K562 (cell line): ENCODE data around the gene RRAS. TPM values are rescaled to one million over a fixed set of nuclear protein-coding genes. Genes with fewer than 3 reads are reported as not detected.
A peak's percentile ranks its signal among the peaks of the same experiment; 100 is the strongest.

Source experiments
- CBX2 ChIP-seq: fragments of 200-600 bp; sonication (generic); IDR thresholded peaks from one replicate; pipeline ENCODE4 v1.6.1; 2012; ENCODE audit warnings: mild to moderate bottlenecking, low read length, inconsistent platforms; ENCODE audit not compliant: insufficient read depth, poor library complexity, severe bottlenecking
- CC2D1A ChIP-seq: fragments of 450-650 bp; IDR thresholded peaks from 2 replicates; pipeline ENCODE4 v1.6.1; 2017; ENCODE audit warnings: mild to moderate bottlenecking
- EGR1 ChIP-seq: fragments of 450-650 bp; conservative IDR thresholded peaks from 2 replicates; pipeline ENCODE4 v1.6.1; 2017; ENCODE audit warnings: mild to moderate bottlenecking
- GATAD2A ChIP-seq: fragments of 450-650 bp; IDR thresholded peaks from 2 replicates; pipeline ENCODE4 v1.6.1; 2017
- HLTF ChIP-seq: fragments of 450-650 bp; IDR thresholded peaks from 2 replicates; pipeline ENCODE4 v1.6.1; 2016
- KDM4B ChIP-seq, 2 experiments: fragments of 450-650 bp in 1 of 2; sonication (generic) in 1 of 2; IDR thresholded peaks; 2 replicates each; pipeline ENCODE4 v1.6.1; 2016 to 2017; ENCODE audit warnings: borderline replicate concordance in 2 of 2, antibody characterized with exemption in 1 of 2, low read depth in 1 of 2, mild to moderate bottlenecking in 1 of 2
- L3MBTL2 ChIP-seq: fragments of 450-650 bp; IDR thresholded peaks from 2 replicates; pipeline ENCODE4 v1.6.1; 2016; ENCODE audit warnings: mild to moderate bottlenecking, moderate library complexity
- LEF1 ChIP-seq: fragments of 450-650 bp; IDR thresholded peaks from 2 replicates; pipeline ENCODE4 v1.6.1; 2016; ENCODE audit warnings: mild to moderate bottlenecking
- NR2F6 ChIP-seq: fragments of 450-650 bp; formaldehyde crosslinking; IDR thresholded peaks from 2 replicates; pipeline ENCODE4 v1.4.0; 2020; ENCODE audit warnings: mild to moderate bottlenecking
- POLR2AphosphoS2 ChIP-seq: IDR thresholded peaks from 2 replicates; pipeline ENCODE4 v1.6.1; 2012; ENCODE audit warnings: low read length, improper control_type of control experiment
- POLR2G ChIP-seq: fragments of 200-400 bp; formaldehyde crosslinking; IDR thresholded peaks from 2 replicates; pipeline ENCODE4 v1.6.1; 2017; ENCODE audit warnings: low read depth, mild to moderate bottlenecking, antibody characterized with exemption, low read length, moderate library complexity
- RBFOX2 ChIP-seq: fragments of 200-400 bp; formaldehyde crosslinking; IDR thresholded peaks from 2 replicates; pipeline ENCODE4 v1.6.1; 2017; ENCODE audit warnings: low read depth, mild to moderate bottlenecking, low read length, moderate library complexity
- SLC30A9 ChIP-seq: fragments of 250-450 bp; sonication (Bioruptor Pico); IDR thresholded peaks from 2 replicates; pipeline ENCODE4 v1.8.0; 2022; ENCODE audit warnings: mild to moderate bottlenecking, moderate library complexity
- SOX6 ChIP-seq: fragments of 450-650 bp; IDR thresholded peaks from 2 replicates; pipeline ENCODE4 v1.6.1; 2014; ENCODE audit warnings: mild to moderate bottlenecking
- ZBTB7A ChIP-seq: IDR thresholded peaks from 2 replicates; pipeline ENCODE4 v1.6.1; 2011; ENCODE audit warnings: low read depth, mild to moderate bottlenecking, low read length, moderate library complexity, borderline replicate concordance; ENCODE audit not compliant: control insufficient read depth
- polyA plus RNA-seq, 8 experiments: library from polyadenylated mRNA; depleted of rRNA in 4 of 8; stranded (reverse) in 5 of 8; unstranded in 3 of 8; fragments of >200 nt; fragmentation: Nextera tagmentation in 2 of 8; fragmentation: Illumina TruSeq in 1 of 8; extraction: Ambion mirVana in 2 of 8; extraction: Trizol in 1 of 8; gene quantifications; 2 replicates each; pipeline versions ENCODE4 v1.2.1 to v1.2.3, GENCODE V29; 2011 to 2014; ENCODE audit warnings: inconsistent platforms in 1 of 8, missing spikeins in 1 of 8
- total RNA-seq, 7 experiments: library from RNA; depleted of rRNA in 6 of 7; stranded (reverse); fragments of >200 nt in 6 of 7; fragmentation: Illumina TruSeq in 2 of 7; extraction: Trizol in 2 of 7; gene quantifications; 2 replicates each; pipeline versions ENCODE4 v1.2.1 to v1.2.3, GENCODE V29; 2011 to 2021; ENCODE audit warnings: low replicate concordance in 1 of 7
- TF ChIP-seq, protein P1 (sequence below): fragments of 250-450 bp; sonication (Bioruptor Pico); IDR thresholded peaks from 2 replicates; pipeline ENCODE4 v1.8.0; 2021; ENCODE audit warnings: moderate library complexity, mild to moderate bottlenecking, inconsistent platforms
- TF ChIP-seq, protein P2 (sequence below): fragments of 450-650 bp; IDR thresholded peaks from 2 replicates; pipeline ENCODE4 v1.6.1; 2016; ENCODE audit warnings: borderline replicate concordance
- TF ChIP-seq, protein P3 (sequence below): fragments of 450-650 bp; formaldehyde crosslinking; IDR thresholded peaks from 2 replicates; pipeline ENCODE4 v1.4.0; 2022; ENCODE audit warnings: mild to moderate bottlenecking, moderate library complexity
- TF ChIP-seq, protein P4 (sequence below): sonication (generic); formaldehyde crosslinking; IDR thresholded peaks from 2 replicates; pipeline ENCODE4 v1.8.0; 2022; ENCODE audit warnings: missing genetic modification reagents, mild to moderate bottlenecking, moderate library complexity, borderline replicate concordance
- TF ChIP-seq, protein P5 (sequence below), 2 experiments: fragments of 450-650 bp; IDR thresholded peaks; 2 replicates each; pipeline ENCODE4 v1.6.1; 2018; ENCODE audit warnings: mild to moderate bottlenecking in 2 of 2, low read depth in 1 of 2; ENCODE audit not compliant: partially characterized antibody in 2 of 2

RRAS gene
- total and polyA plus RNA-seq, 9 of the 15 experiments (the other 6 are each of a cell fraction or from before 2014, with no cell fraction given), result 0.70 to 17.3 (median 8.2) TPM

DNA sequence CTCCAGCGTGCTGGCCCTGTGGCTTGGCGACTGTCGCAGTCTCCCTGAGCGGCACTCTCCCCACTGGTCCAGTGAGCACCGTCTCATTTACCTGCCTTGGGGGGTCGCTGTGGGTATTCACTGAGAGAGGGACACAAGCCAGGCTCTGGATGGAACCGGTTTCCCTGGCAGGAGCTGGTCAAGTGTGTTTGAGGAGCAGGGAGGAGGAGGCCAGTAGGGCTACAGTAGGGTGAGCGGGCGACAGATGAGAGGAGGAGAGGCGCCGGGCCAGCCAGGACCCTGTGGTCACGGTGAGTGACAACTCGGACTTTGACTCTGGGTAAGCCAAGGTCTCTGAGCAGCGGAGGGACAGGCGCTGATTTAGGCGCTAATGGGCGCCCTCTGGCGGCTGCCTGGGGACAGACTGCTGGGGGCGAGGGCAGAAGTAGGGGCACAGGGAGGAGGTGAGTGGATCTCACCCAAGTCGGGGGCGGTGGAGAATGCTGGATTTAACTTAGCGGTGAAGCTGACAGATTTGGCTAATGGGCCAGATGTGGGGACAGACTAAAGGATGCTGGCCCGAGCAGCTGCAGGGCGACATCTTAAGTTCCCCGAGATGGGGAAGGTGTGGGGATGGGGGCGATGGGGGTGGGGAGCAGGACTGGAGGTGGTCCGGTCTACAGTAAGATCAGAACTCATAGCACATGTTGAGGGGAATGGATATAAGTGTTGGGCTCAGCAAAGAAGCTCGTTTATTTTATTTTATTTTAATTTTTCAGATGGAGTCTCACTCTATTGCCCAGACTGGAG, 32.4 kb upstream of the RRAS start (continued):
- peak; percentile 46; the same call in 1 of the 2 replicates for TF ChIP-seq EGR1
- TF ChIP-seq SLC30A9, result no peak
- peak; percentile 54; the same call in 1 of the 2 replicates for TF ChIP-seq LEF1
- 0 out of 2 replicates have a peak, but pooled peaks have one; percentile 61 for TF ChIP-seq POLR2G
- TF ChIP-seq NR2F6 (CRISPR knock-in tag), result no peak
- TF ChIP-seq, protein P1, sequence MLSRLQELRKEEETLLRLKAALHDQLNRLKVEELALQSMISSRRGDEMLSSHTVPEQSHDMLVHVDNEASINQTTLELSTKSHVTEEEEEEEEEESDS (CRISPR knock-in tag), result no peak
- no peak for TF ChIP-seq POLR2AphosphoS2
- TF ChIP-seq CBX2, result no peak
- TF ChIP-seq HLTF, result peak; percentile 78; the same call in 1 of the 2 replicates
- TF ChIP-seq RBFOX2, result peak; percentile 70
- TF ChIP-seq, protein P2, sequence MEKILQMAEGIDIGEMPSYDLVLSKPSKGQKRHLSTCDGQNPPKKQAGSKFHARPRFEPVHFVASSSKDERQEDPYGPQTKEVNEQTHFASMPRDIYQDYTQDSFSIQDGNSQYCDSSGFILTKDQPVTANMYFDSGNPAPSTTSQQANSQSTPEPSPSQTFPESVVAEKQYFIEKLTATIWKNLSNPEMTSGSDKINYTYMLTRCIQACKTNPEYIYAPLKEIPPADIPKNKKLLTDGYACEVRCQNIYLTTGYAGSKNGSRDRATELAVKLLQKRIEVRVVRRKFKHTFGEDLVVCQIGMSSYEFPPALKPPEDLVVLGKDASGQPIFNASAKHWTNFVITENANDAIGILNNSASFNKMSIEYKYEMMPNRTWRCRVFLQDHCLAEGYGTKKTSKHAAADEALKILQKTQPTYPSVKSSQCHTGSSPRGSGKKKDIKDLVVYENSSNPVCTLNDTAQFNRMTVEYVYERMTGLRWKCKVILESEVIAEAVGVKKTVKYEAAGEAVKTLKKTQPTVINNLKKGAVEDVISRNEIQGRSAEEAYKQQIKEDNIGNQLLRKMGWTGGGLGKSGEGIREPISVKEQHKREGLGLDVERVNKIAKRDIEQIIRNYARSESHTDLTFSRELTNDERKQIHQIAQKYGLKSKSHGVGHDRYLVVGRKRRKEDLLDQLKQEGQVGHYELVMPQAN, result no peak
- TF ChIP-seq L3MBTL2, result peak; percentile 46
- TF ChIP-seq ZBTB7A, result peak; percentile 75
- TF ChIP-seq KDM4B (IDR thresholded peaks at IDR 0.05; ENCODE audit: borderline replicate concordance in 2 of 2, low read depth in 1 of 2), result 0 out of 4 replicates have a peak, but pooled peaks of 1 of the 2 experiments have one; percentile 36
- TF ChIP-seq CC2D1A, result peak; percentile 52
- peak; percentile 33; the same call in 1 of the 2 replicates for TF ChIP-seq SOX6
- TF ChIP-seq, protein P3, sequence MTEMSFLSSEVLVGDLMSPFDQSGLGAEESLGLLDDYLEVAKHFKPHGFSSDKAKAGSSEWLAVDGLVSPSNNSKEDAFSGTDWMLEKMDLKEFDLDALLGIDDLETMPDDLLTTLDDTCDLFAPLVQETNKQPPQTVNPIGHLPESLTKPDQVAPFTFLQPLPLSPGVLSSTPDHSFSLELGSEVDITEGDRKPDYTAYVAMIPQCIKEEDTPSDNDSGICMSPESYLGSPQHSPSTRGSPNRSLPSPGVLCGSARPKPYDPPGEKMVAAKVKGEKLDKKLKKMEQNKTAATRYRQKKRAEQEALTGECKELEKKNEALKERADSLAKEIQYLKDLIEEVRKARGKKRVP, result peak; percentile 48; the same call in 1 of the 2 replicates
- TF ChIP-seq, protein P4, sequence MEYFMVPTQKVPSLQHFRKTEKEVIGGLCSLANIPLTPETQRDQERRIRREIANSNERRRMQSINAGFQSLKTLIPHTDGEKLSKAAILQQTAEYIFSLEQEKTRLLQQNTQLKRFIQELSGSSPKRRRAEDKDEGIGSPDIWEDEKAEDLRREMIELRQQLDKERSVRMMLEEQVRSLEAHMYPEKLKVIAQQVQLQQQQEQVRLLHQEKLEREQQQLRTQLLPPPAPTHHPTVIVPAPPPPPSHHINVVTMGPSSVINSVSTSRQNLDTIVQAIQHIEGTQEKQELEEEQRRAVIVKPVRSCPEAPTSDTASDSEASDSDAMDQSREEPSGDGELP (CRISPR knock-in tag), result peak; percentile 74
- TF ChIP-seq GATAD2A, result peak; percentile 42; the same call in 1 of the 2 replicates
- TF ChIP-seq, protein P5, sequence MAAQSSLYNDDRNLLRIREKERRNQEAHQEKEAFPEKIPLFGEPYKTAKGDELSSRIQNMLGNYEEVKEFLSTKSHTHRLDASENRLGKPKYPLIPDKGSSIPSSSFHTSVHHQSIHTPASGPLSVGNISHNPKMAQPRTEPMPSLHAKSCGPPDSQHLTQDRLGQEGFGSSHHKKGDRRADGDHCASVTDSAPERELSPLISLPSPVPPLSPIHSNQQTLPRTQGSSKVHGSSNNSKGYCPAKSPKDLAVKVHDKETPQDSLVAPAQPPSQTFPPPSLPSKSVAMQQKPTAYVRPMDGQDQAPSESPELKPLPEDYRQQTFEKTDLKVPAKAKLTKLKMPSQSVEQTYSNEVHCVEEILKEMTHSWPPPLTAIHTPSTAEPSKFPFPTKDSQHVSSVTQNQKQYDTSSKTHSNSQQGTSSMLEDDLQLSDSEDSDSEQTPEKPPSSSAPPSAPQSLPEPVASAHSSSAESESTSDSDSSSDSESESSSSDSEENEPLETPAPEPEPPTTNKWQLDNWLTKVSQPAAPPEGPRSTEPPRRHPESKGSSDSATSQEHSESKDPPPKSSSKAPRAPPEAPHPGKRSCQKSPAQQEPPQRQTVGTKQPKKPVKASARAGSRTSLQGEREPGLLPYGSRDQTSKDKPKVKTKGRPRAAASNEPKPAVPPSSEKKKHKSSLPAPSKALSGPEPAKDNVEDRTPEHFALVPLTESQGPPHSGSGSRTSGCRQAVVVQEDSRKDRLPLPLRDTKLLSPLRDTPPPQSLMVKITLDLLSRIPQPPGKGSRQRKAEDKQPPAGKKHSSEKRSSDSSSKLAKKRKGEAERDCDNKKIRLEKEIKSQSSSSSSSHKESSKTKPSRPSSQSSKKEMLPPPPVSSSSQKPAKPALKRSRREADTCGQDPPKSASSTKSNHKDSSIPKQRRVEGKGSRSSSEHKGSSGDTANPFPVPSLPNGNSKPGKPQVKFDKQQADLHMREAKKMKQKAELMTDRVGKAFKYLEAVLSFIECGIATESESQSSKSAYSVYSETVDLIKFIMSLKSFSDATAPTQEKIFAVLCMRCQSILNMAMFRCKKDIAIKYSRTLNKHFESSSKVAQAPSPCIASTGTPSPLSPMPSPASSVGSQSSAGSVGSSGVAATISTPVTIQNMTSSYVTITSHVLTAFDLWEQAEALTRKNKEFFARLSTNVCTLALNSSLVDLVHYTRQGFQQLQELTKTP (IDR thresholded peaks at IDR 0.05; ENCODE audit: low read depth in 1 of 2, partially characterized antibody in 2 of 2), result peak; percentile 36 to 52
